Peyer's patch (tissue), 4 donors: Measurements from ENCODE around the gene PCLAF. TPM values are rescaled to one million over a fixed set of nuclear protein-coding genes. Genes with fewer than 3 reads are reported as not detected.

Source experiments
- DNase-seq, 3 donors: peaks; one replicate each; pipeline ENCODE4 v3.0.0-alpha.2; 2017 to 2019
- H3K27ac ChIP-seq, 4 donors: fragments of 200-600 bp; sonication (generic); one replicate each; pipeline ENCODE4 v1.5.1; 2016 to 2019
- H3K27me3 ChIP-seq, 2 donors: fragments of 200-600 bp; sonication (generic); one replicate each; pipeline ENCODE4 v1.5.1; 2019
- H3K36me3 ChIP-seq, 3 donors: fragments of 200-600 bp; sonication (generic); one replicate each; pipeline ENCODE4 v1.5.1; 2016 to 2019
- H3K4me1 ChIP-seq, 4 donors: fragments of 200-600 bp; sonication (generic); one replicate each; pipeline ENCODE4 v1.5.1; 2016 to 2019
- H3K4me3 ChIP-seq, 4 donors: fragments of 200-600 bp; sonication (generic); 1 replicate in 3 of 4; 2 replicates in 1 of 4; pipeline ENCODE4 v1.5.1; 2016 to 2019; ENCODE audit warnings: mild to moderate bottlenecking in 1 of 4
- H3K9me3 ChIP-seq, 4 donors: fragments of 200-600 bp; sonication (generic); one replicate each; pipeline ENCODE4 v1.5.1; 2016 to 2019; ENCODE audit warnings: mild to moderate bottlenecking in 1 of 4
- CTCF ChIP-seq, 6 experiments: fragments of 450-650 bp in 4 of 6; fragments of 200-600 bp in 2 of 6; sonication (generic) in 1 of 6; IDR thresholded peaks; one replicate each; pipeline ENCODE4 v1.5.1; 2017 to 2019; ENCODE audit warnings: antibody characterized with exemption in 6 of 6, mild to moderate bottlenecking in 3 of 6, moderate library complexity in 1 of 6
- POLR2A ChIP-seq, 2 donors: fragments of 450-650 bp; IDR thresholded peaks; one replicate each; pipeline ENCODE4 v1.5.1; 2017; ENCODE audit warnings: antibody characterized with exemption in 2 of 2, mild to moderate bottlenecking in 2 of 2, moderate library complexity in 2 of 2
- small RNA-seq, 2 donors: library from RNA; depleted of rRNA; stranded (forward); fragments of <200 nt; gene quantifications; one replicate each; pipeline ENCODE3, GENCODE V24; 2016
- total RNA-seq, 4 donors: library from RNA; depleted of rRNA; stranded (reverse); fragments of >200 nt; gene quantifications; one replicate each; pipeline ENCODE4 v1.1.0, GENCODE V29; 2016

The PCLAF gene
- total RNA-seq, 4 donors from 2014 or later = 1.4 to 7.4 (median 4.5) TPM

GRCh38 chr15:64324165-64324877 is 56.9 kb downstream of the PCLAF start:
- H3K27ac ChIP-seq = no peak overlapping the region
- no peaks in the 10 kb centered on the region for H3K36me3 ChIP-seq
- H3K27me3 ChIP-seq = no peaks in the 10 kb centered on the region
- H3K4me1 ChIP-seq = no peaks in the 10 kb centered on the region
- TF ChIP-seq POLR2A (IDR thresholded peaks at IDR 0.05) = no peak
- TF ChIP-seq CTCF (IDR thresholded peaks at IDR 0.05) = no peak
- H3K9me3 ChIP-seq = no peaks in the 10 kb centered on the region
- H3K4me3 ChIP-seq = no peak overlapping the region
- no peak for DNase-seq

- TF ChIP-seq POLR2A (IDR thresholded peaks at IDR 0.05) (no peak), CTCF (IDR thresholded peaks at IDR 0.05) (no peak)
- Histone ChIP-seq H3K4me1 (no peaks in the 10 kb centered on the region), H3K9me3 (no peaks in the 10 kb centered on the region), H3K4me3 (no peak overlapping the region), H3K27me3 (no peaks in the 10 kb centered on the region), H3K36me3 (no peaks in the 10 kb centered on the region), H3K27ac (no peak overlapping the region)
- DNase-seq = no peak
Measured at GRCh38 chr15:64315216-64315615, 66.0 kb downstream of the PCLAF start.

- Histone ChIP-seq H3K4me3 (no peak overlapping the region), H3K36me3 (no peaks in the 10 kb centered on the region), H3K9me3 (no peaks in the 10 kb centered on the region), H3K4me1 (no peaks in the 10 kb centered on the region), H3K27ac (no peak overlapping the region), H3K27me3 (no peaks in the 10 kb centered on the region)
- no peak for DNase-seq
- TF ChIP-seq CTCF (IDR thresholded peaks at IDR 0.05) = no peak
Measured at GRCh38 chr15:64314456-64314855, 66.8 kb downstream of the PCLAF start.

Small RNAs within 50 kb of the gene (small RNA-seq; reads per million reads assigned to genes)
- gene RF00554 = 0 reads per million in 2 donors

Other genes with a start within 250 kb of the PCLAF start
- gene SNX22, start 229.7 kb downstream of the PCLAF start, total RNA-seq = 10 to 100 TPM in 1 of 4 donors, under 1 TPM in 2, not detected in 1; 0.38 to 13.2 (median 0.40) TPM
- gene PPIB, start 218.4 kb downstream of the PCLAF start, total RNA-seq = 100 to 1,000 TPM; 120 to 244 (median 200) TPM
- 10 to 100 TPM; 12.3 to 36.5 (median 24.2) TPM for gene CSNK1G1, start 25.3 kb downstream of the PCLAF start, total RNA-seq
- gene TRIP4, start 6.4 kb upstream of the PCLAF start, total RNA-seq = 10 to 100 TPM; 18.9 to 61.9 (median 19.9) TPM
- 10 to 100 TPM; 22.1 to 57.8 (median 36.0) TPM for gene ZNF609, start 79.1 kb upstream of the PCLAF start, total RNA-seq